Measurements from ENCODE around the gene HIKESHI.

HIKESHI gene

DNA sequence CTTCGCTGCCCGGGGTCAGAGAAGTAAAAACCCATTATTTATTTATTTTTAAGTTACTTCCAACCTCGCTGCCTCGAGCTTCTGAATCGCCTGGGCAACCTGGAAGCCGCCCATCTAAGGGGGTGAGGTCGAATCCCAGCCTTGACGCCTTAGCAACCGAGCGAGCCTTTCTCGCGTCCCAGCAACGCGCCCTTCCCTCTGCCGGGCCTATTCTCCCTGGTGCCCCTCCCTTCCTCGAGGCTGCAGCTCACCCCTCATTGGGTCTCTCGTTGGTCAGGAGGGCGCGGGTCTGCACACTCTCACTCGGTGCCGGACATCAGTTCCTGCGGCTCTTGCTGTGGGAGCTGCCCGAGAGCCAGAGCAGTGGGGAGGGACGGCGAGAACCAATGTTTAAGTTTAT is 72.5 kb downstream of the HIKESHI start, which contains the start of gene CCDC81:
TSS of gene CCDC81 (plus strand) at position 302 of the 400 bp plus-strand sequence. CDS start 277 bp downstream, outside the sequence.
- DNase-seq (ENCODE audit: low read depth in 2 of 2) = no peak

DNA sequence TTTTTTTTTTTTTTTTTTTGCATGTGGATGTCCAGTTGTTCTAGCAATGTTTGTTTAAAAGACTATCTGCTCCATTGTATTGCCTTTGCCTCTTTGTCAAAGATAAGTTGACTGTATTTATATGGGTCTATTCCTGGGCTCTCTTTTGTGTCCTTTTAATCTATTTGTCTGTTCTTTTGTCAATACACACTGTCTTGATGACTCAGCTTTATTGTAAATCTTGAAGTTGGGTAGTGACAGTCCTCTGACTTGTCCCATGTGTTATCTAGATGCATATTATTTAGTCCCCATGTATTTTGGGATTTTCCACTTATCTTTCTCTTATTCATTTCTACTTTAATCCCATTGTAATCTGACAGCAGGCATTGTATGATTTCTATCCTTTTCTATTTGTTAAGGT is 75.9 kb downstream of the HIKESHI start:
- DNase-seq (ENCODE audit: low read depth in 2 of 2) = no peak

DNA sequence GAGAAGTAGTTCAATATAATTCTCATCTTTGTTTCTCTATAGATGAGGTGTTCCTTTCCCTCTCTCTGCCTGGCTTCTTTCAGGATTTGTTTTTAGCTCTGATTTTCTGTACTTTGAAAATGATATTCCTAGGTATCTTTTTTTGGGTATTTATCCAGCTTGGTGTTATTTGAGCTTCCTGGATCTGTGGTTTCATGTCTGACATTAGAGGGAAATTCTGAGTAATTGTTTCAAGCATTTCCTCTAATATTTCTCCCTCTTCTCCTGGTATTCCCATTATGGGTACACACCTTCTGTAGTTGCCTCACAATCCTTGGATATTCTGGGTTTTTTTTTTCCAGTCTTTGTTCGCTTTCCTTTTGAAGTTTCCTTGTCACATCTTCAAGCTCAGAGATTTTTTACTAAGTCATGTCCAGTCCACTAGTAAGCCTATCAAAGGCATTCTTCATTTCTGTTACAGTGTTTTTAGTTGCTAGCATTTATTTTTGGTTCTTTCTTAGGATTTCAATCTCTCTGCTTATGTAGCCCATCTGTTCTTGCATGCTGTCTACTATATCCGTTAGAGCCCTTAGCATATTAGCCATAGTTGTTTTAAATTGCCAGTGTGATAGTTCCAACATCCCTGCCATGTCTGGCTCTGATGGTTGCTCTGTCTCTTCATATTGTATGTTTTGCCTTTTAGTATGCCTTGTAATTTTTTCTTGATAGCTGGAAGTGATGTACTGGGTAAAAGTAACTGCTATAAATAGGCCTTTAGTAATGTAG is 78.4 kb downstream of the HIKESHI start:
- DNase-seq (ENCODE audit: low read depth in 2 of 2) = no peak

DNA sequence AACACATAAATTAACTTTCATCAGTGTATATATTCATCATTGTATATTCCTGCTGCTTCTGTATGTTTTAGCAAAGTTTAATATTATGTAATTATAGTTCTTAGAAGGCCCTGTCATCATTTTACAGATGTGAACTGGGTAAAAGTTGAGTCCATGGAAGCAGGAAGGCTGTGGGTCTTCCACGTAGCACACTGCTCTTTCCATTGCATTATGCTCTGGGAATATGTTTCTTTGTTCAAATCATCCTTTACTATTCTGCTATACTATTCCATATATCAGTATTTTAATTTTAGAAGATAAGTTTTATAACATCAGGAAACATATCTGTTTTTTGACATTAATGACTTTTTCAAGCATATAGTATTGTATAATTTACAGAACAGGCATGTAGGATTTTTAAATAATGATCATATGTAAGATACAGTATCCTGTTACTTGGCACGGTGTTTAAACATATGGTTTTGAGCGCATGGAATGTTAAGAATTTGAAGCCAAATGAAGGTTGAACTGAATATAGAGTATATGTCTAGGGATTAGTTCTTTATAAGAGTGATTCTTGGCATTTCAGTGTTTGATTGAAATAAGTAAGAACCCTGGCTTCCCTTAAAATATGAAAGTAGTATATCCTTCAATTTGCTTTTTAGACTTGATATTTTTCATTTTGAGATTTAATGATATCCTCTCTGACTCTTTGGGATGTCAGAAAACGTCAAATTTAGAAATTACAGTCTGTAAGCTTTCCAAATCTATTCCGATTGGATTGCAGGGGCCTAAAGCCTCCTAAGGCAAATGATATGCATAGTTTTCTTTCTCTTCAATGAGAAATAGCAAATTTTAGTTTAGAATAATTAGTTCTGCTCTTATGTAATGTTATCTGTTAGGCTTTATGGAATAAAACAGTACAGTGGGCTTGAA is 81.3 kb downstream of the HIKESHI start:
- no peak for DNase-seq (ENCODE audit: low read depth in 2 of 2)

- DNase-seq (ENCODE audit: low read depth in 2 of 2) = no peak
Observed at GRCh38 chr11:86386283-86386682, 84.2 kb downstream of the HIKESHI start.

GRCh38 chr11:86386746-86387145 is 84.7 kb downstream of the HIKESHI start:
- no peak for DNase-seq (ENCODE audit: low read depth in 2 of 2)

DNA sequence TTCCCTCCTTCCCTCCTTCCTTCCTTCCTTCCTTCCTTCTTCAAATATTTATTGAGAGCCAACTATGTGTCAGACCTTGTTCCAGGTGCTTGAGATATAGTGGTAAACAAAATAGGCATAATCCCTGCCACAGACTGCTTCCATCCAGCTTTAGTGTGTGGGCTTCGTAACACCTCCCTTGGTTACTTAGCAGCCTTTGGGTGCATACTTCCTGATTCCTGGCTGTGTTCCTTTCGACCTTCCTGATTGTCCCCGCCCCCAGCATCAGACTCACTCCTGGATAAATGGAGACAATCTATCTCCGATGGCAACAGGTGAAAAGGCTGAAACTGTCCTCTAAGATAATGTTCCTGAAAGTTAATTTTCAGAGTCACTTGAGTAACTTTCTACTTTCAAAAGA is 86.2 kb downstream of the HIKESHI start:
- no peak for DNase-seq (ENCODE audit: low read depth in 2 of 2)

GRCh38 chr11:86390487-86390886 is 88.4 kb downstream of the HIKESHI start:
- no peak for DNase-seq (ENCODE audit: low read depth in 2 of 2)

DNA sequence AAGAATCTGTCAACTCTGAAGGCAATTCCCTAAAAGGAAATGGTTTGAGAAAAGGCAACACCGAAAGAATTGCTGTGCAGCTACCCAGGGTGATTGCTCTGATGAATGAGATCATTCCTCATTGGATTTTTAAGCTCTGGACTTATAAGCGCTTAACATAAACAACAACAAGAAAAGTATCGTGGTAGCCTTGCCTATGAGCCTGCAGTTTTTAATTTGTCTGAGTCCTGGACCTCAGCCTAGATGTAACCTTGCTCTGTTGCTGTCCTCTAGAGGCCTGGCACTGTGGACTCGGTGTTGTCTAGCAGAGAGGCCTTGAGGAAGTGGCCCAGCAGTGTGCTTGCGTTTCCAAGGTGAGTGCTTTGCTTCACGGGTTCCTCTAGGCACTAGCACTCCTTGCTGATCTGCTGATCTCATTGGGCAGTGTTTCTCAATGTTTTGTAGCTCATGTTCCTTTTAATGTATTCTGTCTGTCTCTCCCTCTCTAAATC is 93.1 kb downstream of the HIKESHI start:
- no peak for DNase-seq (ENCODE audit: low read depth in 2 of 2)

All from stimulated activated CD8-positive, alpha-beta memory T cell treated with anti-CD3 and anti-CD28 coated beads, Interleukin-7, amount 100 ng/mL, for 4 hours (primary cell).